KOPT-K1 (cell line): ENCODE measurements around the gene OR2AG2.
"Not testable (repeated sequence)": the region's sequence is repeated elsewhere in the genome, so short reads cannot be mapped to it uniquely, and the experiment has no call there.

Source experiments
- H3K27ac ChIP-seq: fragments of 200-600 bp; sonication (generic); 2 replicates; pipeline ENCODE4 v1.5.1; 2016; ENCODE audit warnings: antibody characterized with exemption, mild to moderate bottlenecking, low read depth, low read length; ENCODE audit not compliant: poor library complexity, severe bottlenecking
- H3K36me3 ChIP-seq: fragments of 200-600 bp; sonication (generic); 2 replicates; pipeline ENCODE4 v1.5.1; 2017; ENCODE audit warnings: antibody characterized with exemption, mild to moderate bottlenecking, low read length, moderate library complexity; ENCODE audit not compliant: insufficient read depth
- H3K9me3 ChIP-seq: fragments of 200-600 bp; sonication (generic); 2 replicates; pipeline ENCODE4 v1.5.1; 2017; ENCODE audit warnings: antibody characterized with exemption, low read length, mild to moderate bottlenecking; ENCODE audit not compliant: insufficient read depth, poor library complexity, severe bottlenecking

Gene OR2AG2

GRCh38 chr11:6771926-6772893, at the start of gene OR2AG2:
TSS of gene OR2AG2 (minus strand) at chr11:6771976. CDS start at chr11:6768957, 3,019 bp downstream.
- Histone ChIP-seq H3K9me3 (no peaks in the 10 kb centered on the region), H3K36me3 (no peaks in the 10 kb centered on the region), H3K27ac (no peak within 1 kb of the TSS)

DNA sequence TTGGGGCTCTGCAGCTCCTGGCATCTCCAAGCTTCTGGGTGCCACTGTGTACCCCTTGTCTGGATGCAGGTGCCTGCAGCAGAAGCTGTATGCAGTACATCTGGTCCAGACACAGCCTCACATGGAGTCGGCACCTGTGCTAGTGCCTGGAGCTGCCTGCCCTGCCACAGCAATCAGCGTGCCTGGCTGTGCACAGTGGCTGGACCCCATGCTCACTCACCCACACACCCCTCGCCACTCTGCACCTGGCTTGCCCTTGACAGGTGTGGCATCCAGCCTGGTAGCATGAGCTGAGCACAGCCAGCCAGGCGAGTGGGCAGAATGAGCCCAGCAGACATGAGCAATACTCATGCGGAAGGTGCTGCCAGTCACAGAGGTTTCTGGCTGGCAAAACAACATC, 47.2 kb upstream of the OR2AG2 start:
- Histone ChIP-seq H3K36me3 (no peaks in the 10 kb centered on the region), H3K27ac (no peak overlapping the region), H3K9me3 (peaks cover 27% of the 10 kb centered on the region)

- Histone ChIP-seq H3K9me3 (peaks cover 27% of the 10 kb centered on the region), H3K36me3 (no peaks in the 10 kb centered on the region), H3K27ac (no peak overlapping the region)
Observed at GRCh38 chr11:6817694-6818093, 45.9 kb upstream of the OR2AG2 start.

GRCh38 chr11:6813656-6814055, 41.9 kb upstream of the OR2AG2 start:
- Histone ChIP-seq H3K36me3 (no peaks in the 10 kb centered on the region), H3K27ac (no peak overlapping the region), H3K9me3 (peaks cover 9% of the 10 kb centered on the region)

DNA sequence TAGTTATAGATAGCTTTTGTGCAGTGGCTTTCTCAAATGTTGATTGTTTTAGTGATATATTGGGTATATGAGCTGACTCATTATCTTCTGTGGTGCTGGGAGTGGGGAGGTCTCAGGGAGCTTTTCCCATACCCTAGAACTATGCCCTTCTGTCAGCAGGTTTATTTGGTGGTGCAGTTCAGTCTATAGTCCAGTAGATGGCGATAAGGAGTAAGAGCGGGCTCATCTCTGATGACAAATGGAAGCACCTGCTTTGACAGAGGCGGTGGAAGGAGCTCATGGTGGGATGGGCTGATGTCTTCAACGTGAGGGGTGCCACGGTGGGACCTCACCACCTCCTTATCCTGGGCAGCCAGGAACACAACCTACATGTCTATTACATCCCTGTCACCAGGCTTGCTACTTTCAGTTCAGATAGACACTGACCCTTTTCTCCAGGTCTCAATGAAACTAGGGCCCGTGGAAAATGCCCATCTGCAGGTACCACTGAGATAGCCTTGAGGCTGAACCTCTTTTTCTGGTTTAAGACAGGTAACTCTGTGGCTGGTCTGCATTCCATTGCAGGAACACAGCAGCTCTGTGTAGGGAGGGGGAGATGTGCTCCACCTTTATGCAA, 40.7 kb upstream of the OR2AG2 start:
- Histone ChIP-seq H3K36me3 (no peaks in the 10 kb centered on the region), H3K9me3 (no peaks in the 10 kb centered on the region), H3K27ac (no peak overlapping the region)

- H3K36me3 ChIP-seq, H3K27ac ChIP-seq, H3K9me3 ChIP-seq: not testable (repeated sequence)
Observed at GRCh38 chr11:6801075-6801474, 29.3 kb upstream of the OR2AG2 start.

- Histone ChIP-seq H3K9me3 (no peaks in the 10 kb centered on the region), H3K36me3 (no peaks in the 10 kb centered on the region), H3K27ac (no peak within 1 kb of the TSS)
Observed at GRCh38 chr11:6799402-6799801, 27.6 kb upstream of the OR2AG2 start, which contains the start of gene OR6A2. TSS of gene OR6A2 (minus strand) at chr11:6799689. CDS start at chr11:6795708, 3,981 bp downstream.

GRCh38 chr11:6794639-6795038, 22.9 kb upstream of the OR2AG2 start:
- Histone ChIP-seq H3K36me3 (no peaks in the 10 kb centered on the region), H3K9me3 (no peaks in the 10 kb centered on the region), H3K27ac (no peak overlapping the region)

DNA sequence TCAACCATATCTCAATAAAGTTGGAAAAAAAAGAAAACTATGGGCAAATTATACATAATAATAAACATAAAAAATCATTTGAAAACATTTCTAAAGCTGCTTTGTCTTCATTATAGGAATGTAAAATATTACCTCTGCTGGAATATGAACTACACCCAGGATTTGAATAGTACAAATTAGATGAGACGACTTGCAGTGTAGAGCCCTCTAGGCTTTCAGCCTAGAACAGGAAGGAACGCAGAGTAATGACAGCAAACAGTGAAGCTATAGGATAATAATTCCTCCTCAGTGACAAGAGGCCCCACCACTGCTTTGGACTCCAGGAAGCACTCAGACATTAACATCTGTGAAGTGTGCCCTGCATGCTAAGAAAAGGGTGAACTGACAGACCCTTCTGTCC, 18.8 kb upstream of the OR2AG2 start:
- Histone ChIP-seq H3K27ac (no peak overlapping the region), H3K9me3 (no peaks in the 10 kb centered on the region), H3K36me3 (no peaks in the 10 kb centered on the region)

GRCh38 chr11:6782720-6783119, 10.9 kb upstream of the OR2AG2 start, which contains the start of gene OR2AG1:
TSS of gene OR2AG1 (plus strand) at chr11:6783020. CDS start at chr11:6785038, 2,018 bp downstream.
- H3K27ac ChIP-seq = no peak within 1 kb of the TSS
- no peaks in the 10 kb centered on the region for H3K36me3 ChIP-seq
- no peaks in the 10 kb centered on the region for H3K9me3 ChIP-seq

GRCh38 chr11:6780829-6781228, 9.1 kb upstream of the OR2AG2 start:
- H3K9me3 ChIP-seq = no peaks in the 10 kb centered on the region
- H3K36me3 ChIP-seq = no peaks in the 10 kb centered on the region
- no peak overlapping the region for H3K27ac ChIP-seq

DNA sequence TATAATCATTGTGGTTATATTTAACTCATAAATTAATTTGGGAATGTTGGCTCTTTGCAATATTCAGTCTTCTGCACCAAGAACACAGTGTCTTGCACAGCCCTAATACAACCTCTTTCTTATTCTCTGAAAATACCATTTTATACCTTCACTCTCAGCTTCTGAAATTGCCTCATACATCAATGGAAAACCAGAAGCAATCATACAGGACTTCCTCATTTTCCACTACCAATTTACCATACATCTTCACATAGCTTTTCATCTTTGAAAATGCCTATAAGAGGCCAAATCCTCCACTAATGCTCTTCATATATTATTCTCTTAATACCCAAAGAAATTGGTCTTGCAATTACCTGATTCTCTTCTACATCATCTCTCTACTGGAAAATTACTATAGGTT, 6.7 kb upstream of the OR2AG2 start:
- no peak overlapping the region for H3K27ac ChIP-seq
- no peaks in the 10 kb centered on the region for H3K9me3 ChIP-seq
- H3K36me3 ChIP-seq = no peaks in the 10 kb centered on the region

GRCh38 chr11:6757373-6757967, 14.3 kb downstream of the OR2AG2 start:
- Histone ChIP-seq H3K27ac (no peak overlapping the region), H3K9me3 (no peaks in the 10 kb centered on the region), H3K36me3 (no peaks in the 10 kb centered on the region)

DNA sequence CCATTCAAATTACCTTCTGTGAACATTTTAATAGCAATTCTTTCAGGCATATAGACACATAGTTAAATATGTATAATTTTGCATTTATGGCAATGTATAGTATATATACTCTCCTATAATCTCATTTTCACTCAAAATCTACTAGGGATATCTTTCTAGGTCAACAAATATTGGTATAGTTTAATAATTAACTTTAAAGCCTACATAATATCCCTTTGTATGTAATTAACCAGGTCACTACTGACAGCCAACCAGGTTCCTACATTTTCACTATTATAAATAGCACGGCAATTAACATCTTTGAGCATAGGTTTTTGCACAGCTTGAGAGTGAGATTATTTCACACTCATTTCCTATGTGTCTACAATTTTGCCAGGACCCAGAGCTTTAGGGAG, 15.8 kb downstream of the OR2AG2 start:
- Histone ChIP-seq H3K9me3 (no peaks in the 10 kb centered on the region), H3K27ac (no peak overlapping the region), H3K36me3 (no peaks in the 10 kb centered on the region)

DNA sequence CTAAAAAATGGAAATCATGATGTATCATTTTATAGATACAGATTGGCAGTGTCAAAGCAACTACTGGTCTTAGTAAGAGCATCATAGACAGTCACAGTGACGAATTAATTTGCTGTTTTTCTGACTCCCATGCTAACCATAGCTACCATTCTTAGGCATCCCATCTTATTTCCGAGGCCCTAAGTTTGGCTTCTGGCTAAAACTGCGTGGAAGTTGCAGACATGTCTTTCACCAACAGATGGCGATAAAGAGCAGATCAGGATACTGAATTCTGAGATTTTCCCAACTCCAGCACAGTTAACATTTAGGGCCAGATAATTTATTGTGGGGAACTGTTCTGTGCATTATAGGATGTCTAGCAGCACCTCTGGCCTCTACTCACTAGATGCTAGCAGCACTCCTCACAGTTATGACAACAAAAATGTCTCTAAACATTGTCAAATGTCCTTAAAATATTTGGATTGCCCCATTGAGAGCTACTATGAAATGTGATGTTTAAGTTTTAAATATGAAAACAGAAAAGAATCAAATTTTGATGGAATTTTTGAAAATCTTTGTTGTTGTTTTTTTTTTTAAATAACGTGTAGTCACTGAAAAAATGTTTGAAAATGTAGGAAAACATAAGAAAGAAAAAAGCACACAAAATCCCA, 16.3 kb downstream of the OR2AG2 start:
- Histone ChIP-seq H3K27ac (no peak overlapping the region), H3K9me3 (no peaks in the 10 kb centered on the region), H3K36me3 (no peaks in the 10 kb centered on the region)
